Measurements from ENCODE around the gene STOML1. TPM values are rescaled to one million over a fixed set of nuclear protein-coding genes. Genes with fewer than 3 reads are reported as not detected.

STOML1 gene
- total RNA-seq, 1 donor = 19.0 TPM

- no peak overlapping the region for H3K4me3 ChIP-seq (ENCODE audit: low read depth, low read length)
- no peak for TF ChIP-seq CTCF (IDR thresholded peaks at IDR 0.05; ENCODE audit: insufficient read depth, low read depth, low read length)
- no peak for DNase-seq (ENCODE audit: low read depth)
Measured at GRCh38 chr15:73951601-73952000, 40.5 kb downstream of the STOML1 start.

DNA sequence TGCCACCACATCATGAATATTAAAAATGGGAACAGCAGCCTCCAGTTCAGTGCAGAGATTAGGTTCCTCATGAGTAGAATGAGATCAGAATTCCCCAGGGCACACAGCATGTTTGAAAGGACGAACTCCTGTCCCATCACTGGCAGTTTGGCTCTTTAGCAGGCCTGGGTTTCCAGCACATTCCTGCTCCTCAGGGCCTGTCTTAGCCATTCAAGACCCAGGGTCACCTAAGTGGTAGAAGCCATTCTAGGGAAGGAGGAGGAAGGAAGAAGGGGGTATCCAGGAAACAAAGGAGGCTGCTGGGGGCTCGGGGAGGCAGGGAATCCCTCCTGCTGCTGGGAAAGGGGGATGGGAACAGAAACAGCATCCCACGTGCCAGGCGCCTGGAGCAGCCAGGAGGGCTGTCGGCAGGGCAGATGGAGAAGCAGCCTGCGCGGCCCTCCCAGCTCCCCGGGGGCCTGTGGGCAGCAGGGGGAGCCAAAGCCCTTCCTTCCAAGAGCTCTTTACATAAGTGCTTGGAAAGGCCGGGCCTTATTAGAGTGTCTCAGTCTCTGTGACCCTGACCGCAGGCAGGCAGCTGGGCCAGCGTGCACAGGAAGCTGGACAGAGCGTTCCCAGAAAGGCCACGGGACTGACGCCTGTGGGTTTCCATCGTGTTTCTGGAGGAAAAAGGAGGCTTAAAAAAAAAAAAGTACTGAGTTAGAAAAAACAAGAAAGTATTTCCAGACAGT lies 41.1 kb downstream of the STOML1 start:
- no peak overlapping the region for H3K4me3 ChIP-seq (ENCODE audit: low read depth, low read length)
- TF ChIP-seq CTCF (IDR thresholded peaks at IDR 0.05; ENCODE audit: insufficient read depth, low read depth, low read length) = peak; percentile 89
- peak; percentile 99 for DNase-seq (ENCODE audit: low read depth)

DNA sequence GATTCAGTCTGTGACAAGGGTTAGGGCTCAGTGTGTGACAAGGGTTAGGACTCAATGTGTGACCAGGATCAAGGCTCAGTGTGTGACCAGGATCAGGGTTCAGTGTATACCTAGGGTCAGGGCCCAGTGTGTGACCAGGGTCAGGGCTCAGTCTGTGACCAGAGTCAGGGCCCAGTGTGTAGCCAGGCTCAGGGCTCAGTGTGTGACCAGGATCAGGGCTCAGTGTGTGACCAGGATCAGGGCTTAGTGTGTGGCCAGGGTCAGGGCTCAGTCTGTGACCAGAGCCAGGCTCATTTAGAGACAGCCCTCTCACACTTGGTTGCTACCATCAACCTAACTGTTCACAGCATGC lies 41.6 kb downstream of the STOML1 start:
- no peak for DNase-seq (ENCODE audit: low read depth)
- H3K4me3 ChIP-seq (ENCODE audit: low read depth, low read length) = no peak overlapping the region
- no peak for TF ChIP-seq CTCF (IDR thresholded peaks at IDR 0.05; ENCODE audit: insufficient read depth, low read depth, low read length)

GRCh38 chr15:73949496-73949895 lies 42.6 kb downstream of the STOML1 start:
- H3K4me3 ChIP-seq (ENCODE audit: low read depth, low read length) = no peak overlapping the region
- no peak for TF ChIP-seq CTCF (IDR thresholded peaks at IDR 0.05; ENCODE audit: insufficient read depth, low read depth, low read length)
- no peak for DNase-seq (ENCODE audit: low read depth)

DNA sequence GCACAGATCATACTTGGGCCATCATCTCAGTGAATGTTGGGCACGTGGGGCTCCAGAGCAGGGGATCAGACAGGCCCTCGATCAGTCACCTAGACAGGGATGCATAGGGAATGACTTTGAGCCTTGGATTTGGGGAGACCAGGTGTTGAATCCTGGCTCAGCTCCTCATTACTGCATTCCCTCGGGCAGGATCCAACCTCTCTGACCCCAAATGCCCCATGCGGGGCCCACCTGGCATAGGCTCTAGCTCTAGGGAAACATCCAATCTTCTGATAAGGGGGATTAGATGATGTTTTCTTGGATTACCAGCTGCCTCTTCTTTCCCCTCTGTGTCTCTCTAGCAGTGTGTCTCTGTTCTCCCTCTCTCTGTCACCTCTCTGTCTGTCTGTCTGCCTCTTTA lies 43.1 kb downstream of the STOML1 start:
- no peak for TF ChIP-seq CTCF (IDR thresholded peaks at IDR 0.05; ENCODE audit: insufficient read depth, low read depth, low read length)
- no peak for DNase-seq (ENCODE audit: low read depth)

GRCh38 chr15:73948396-73948795 lies 43.7 kb downstream of the STOML1 start:
- no peak overlapping the region for H3K4me3 ChIP-seq (ENCODE audit: low read depth, low read length)
- DNase-seq (ENCODE audit: low read depth) = no peak
- TF ChIP-seq CTCF (IDR thresholded peaks at IDR 0.05; ENCODE audit: insufficient read depth, low read depth, low read length) = no peak

More for the DNA sequence above, 43.1 kb downstream of the STOML1 start:
- H3K4me3 ChIP-seq (ENCODE audit: low read depth, low read length) = no peak overlapping the region

DNA sequence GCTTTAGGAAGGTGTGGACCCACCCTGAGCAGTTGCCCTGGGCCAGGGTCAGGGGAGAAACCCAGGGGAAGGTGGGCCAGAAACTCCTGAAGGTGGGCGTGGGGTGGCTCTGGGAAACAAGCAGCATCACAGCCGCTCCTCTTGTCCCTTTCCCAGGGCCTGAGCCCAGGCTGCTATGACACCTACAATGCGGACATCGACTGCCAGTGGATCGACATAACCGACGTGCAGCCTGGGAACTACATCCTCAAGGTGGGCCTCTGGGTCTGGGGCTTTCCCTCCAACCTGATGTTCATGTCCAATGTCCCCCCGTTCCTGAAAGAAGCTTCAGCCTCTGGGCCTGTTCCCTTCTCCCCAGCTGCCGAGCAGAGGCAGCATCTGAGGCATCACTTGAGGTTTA lies 44.4 kb downstream of the STOML1 start:
- no peak overlapping the region for H3K4me3 ChIP-seq (ENCODE audit: low read depth, low read length)
- no peak for TF ChIP-seq CTCF (IDR thresholded peaks at IDR 0.05; ENCODE audit: insufficient read depth, low read depth, low read length)
- no peak for DNase-seq (ENCODE audit: low read depth)
